Liver (tissue), 9 donors: Measurements from ENCODE around the gene NFATC4. TPM values are rescaled to one million over a fixed set of nuclear protein-coding genes. Genes with fewer than 3 reads are reported as not detected.

Source experiments
- DNase-seq: peaks from one replicate; pipeline ENCODE4 v3.0.0-alpha.2; 2017; ENCODE audit warnings: low spot score
- H3K27ac ChIP-seq, 2 donors: one replicate each; pipeline ENCODE4 v1.7.0; 2013; ENCODE audit warnings: inconsistent platforms in 2 of 2, low read length in 2 of 2, control low read depth in 1 of 2, low read depth in 1 of 2, mild to moderate bottlenecking in 1 of 2
- H3K27me3 ChIP-seq, 4 donors: one replicate each; pipeline versions ENCODE4 v1.6.1 to v1.7.0; 2013; ENCODE audit warnings: low read length in 3 of 4, inconsistent platforms in 1 of 4, mild to moderate bottlenecking in 1 of 4, moderate library complexity in 1 of 4; ENCODE audit not compliant: control insufficient read depth in 4 of 4, insufficient read depth in 4 of 4
- H3K36me3 ChIP-seq, 4 donors: one replicate each; pipeline versions ENCODE4 v1.6.1 to v1.7.0; 2013; ENCODE audit warnings: low read length in 3 of 4, mild to moderate bottlenecking in 3 of 4, low read depth in 1 of 4, moderate library complexity in 1 of 4; ENCODE audit not compliant: control insufficient read depth in 4 of 4, insufficient read depth in 3 of 4
- H3K4me1 ChIP-seq, 4 donors: one replicate each; pipeline versions ENCODE4 v1.6.1 to v1.7.0; 2013; ENCODE audit warnings: low read length in 3 of 4, mild to moderate bottlenecking in 3 of 4, moderate library complexity in 1 of 4; ENCODE audit not compliant: control insufficient read depth in 4 of 4, insufficient read depth in 4 of 4
- H3K4me3 ChIP-seq, 3 donors: one replicate each; pipeline versions ENCODE4 v1.6.1 to v1.7.0; 2013; ENCODE audit warnings: low read length in 3 of 3, control low read depth in 1 of 3, low read depth in 1 of 3, mild to moderate bottlenecking in 1 of 3
- H3K9ac ChIP-seq, 2 donors: one replicate each; pipeline ENCODE4 v1.7.0; 2013; ENCODE audit warnings: low read length in 2 of 2, mild to moderate bottlenecking in 2 of 2, moderate library complexity in 2 of 2, control low read depth in 1 of 2, low read depth in 1 of 2
- H3K9me3 ChIP-seq, 4 donors: one replicate each; pipeline versions ENCODE4 v1.6.1 to v1.7.0; 2013; ENCODE audit warnings: low read length in 3 of 4; ENCODE audit not compliant: control insufficient read depth in 4 of 4
- EGR1 ChIP-seq, 2 donors: IDR thresholded peaks; 2 replicates each; pipeline ENCODE4 v1.6.1; 2016 to 2018; ENCODE audit warnings: antibody characterized with exemption in 2 of 2, low read depth in 2 of 2
- FOXA1 ChIP-seq: IDR thresholded peaks from 2 replicates; pipeline ENCODE4 v1.6.1; 2016; ENCODE audit warnings: antibody characterized with exemption
- FOXA2 ChIP-seq: IDR thresholded peaks from 2 replicates; pipeline ENCODE4 v1.6.1; 2016; ENCODE audit warnings: antibody characterized with exemption
- GABPA ChIP-seq, 2 donors: IDR thresholded peaks in 1 of 2; conservative IDR thresholded peaks in 1 of 2; 2 replicates each; pipeline ENCODE4 v1.6.1; 2016; ENCODE audit warnings: antibody characterized with exemption in 2 of 2, mild to moderate bottlenecking in 1 of 2, moderate library complexity in 1 of 2
- HNF4A ChIP-seq, 2 donors: conservative IDR thresholded peaks; 2 replicates each; pipeline ENCODE4 v1.6.1; 2016; ENCODE audit warnings: antibody characterized with exemption in 2 of 2, mild to moderate bottlenecking in 2 of 2
- HNF4G ChIP-seq: IDR thresholded peaks from 2 replicates; pipeline ENCODE4 v1.6.1; 2016; ENCODE audit warnings: antibody characterized with exemption
- JUND ChIP-seq, 2 donors: IDR thresholded peaks; 2 replicates each; pipeline ENCODE4 v1.6.1; 2016; ENCODE audit warnings: antibody characterized with exemption in 2 of 2
- RAD21 ChIP-seq, 2 donors: IDR thresholded peaks; 2 replicates each; pipeline ENCODE4 v1.6.1; 2016; ENCODE audit warnings: antibody characterized with exemption in 2 of 2, mild to moderate bottlenecking in 2 of 2
- REST ChIP-seq: IDR thresholded peaks from 2 replicates; pipeline ENCODE4 v1.6.1; 2016; ENCODE audit warnings: antibody characterized with exemption, mild to moderate bottlenecking
- RXRA ChIP-seq, 2 donors: IDR thresholded peaks; 2 replicates each; pipeline ENCODE4 v1.6.1; 2017 to 2018; ENCODE audit warnings: antibody characterized with exemption in 2 of 2, mild to moderate bottlenecking in 1 of 2
- SP1 ChIP-seq: IDR thresholded peaks from 2 replicates; pipeline ENCODE4 v1.6.1; 2018; ENCODE audit warnings: antibody characterized with exemption, mild to moderate bottlenecking
- TAF1 ChIP-seq: conservative IDR thresholded peaks from 2 replicates; pipeline ENCODE4 v1.6.1; 2016; ENCODE audit warnings: antibody characterized with exemption, mild to moderate bottlenecking
- YY1 ChIP-seq: IDR thresholded peaks from 2 replicates; pipeline ENCODE4 v1.6.1; 2016; ENCODE audit warnings: antibody characterized with exemption, mild to moderate bottlenecking
- WGBS: extraction: QIAGEN DNeasy Blood & Tissue Kit; methylation state at CpG from one replicate; pipeline ENCODE4 v1.1.7; 2013; 5-methylcytosine and 5-hydroxymethylcytosine counted together
- polyA plus RNA-seq, 2 donors: library from polyadenylated mRNA; stranded (reverse) in 1 of 2; unstranded in 1 of 2; fragments of 200-250 nt in 1 of 2; fragments of >200 nt in 1 of 2; fragmentation: Nextera tagmentation in 1 of 2; extraction: Ambion mirVana in 1 of 2; gene quantifications; one replicate each; pipeline versions ENCODE4 v1.2.1 to v1.2.3, GENCODE V29; 2013 to 2015
- total RNA-seq, 2 donors: library from RNA; depleted of rRNA; stranded (reverse); fragments of >200 nt; gene quantifications; one replicate each; pipeline ENCODE4 v1.2.3, GENCODE V29; 2014
- TF ChIP-seq, protein P1 (sequence below): IDR thresholded peaks from 2 replicates; pipeline ENCODE4 v1.6.1; 2016; ENCODE audit warnings: antibody characterized with exemption
- TF ChIP-seq, protein P2 (sequence below): IDR thresholded peaks from 2 replicates; pipeline ENCODE4 v1.6.1; 2016; ENCODE audit warnings: antibody characterized with exemption
- donor health status: healthy.
- donor health status: healthy.
- donor health status: healthy.
- donor health status: healthy.
- donor health status: healthy.

NFATC4 gene
- total and polyA plus RNA-seq, 4 donors = 1.0 to 3.6 (median 1.8) TPM

- no peak overlapping the region for H3K4me3 ChIP-seq
- 90% methylated on average over 5 of the region's 5 CpGs for WGBS
- no peak overlapping the region for H3K27ac ChIP-seq
- no peak for DNase-seq
- H3K9me3 ChIP-seq = no peaks in the 10 kb centered on the region
- H3K36me3 ChIP-seq = no peaks in the 10 kb centered on the region
- H3K9ac ChIP-seq = no peak overlapping the region
- TF ChIP-seq YY1 (no peak), RXRA (IDR thresholded peaks at IDR 0.05) (no peak), REST (no peak), TAF1 (no peak)
- H3K27me3 ChIP-seq = peaks cover 0 to 5% (median 0%) of the 10 kb centered on the region in 4 donors
- peaks cover 0 to 5% (median 1%) of the 10 kb centered on the region in 4 donors for H3K4me1 ChIP-seq
Measured at GRCh38 chr14:24363401-24363800, 4.6 kb upstream of the NFATC4 start.

- Histone ChIP-seq H3K27me3 (peaks cover 0 to 5% (median 0%) of the 10 kb centered on the region in 4 donors), H3K9ac (no peak overlapping the region), H3K9me3 (no peaks in the 10 kb centered on the region), H3K36me3 (no peaks in the 10 kb centered on the region), H3K4me1 (peaks cover 0 to 5% (median 1%) of the 10 kb centered on the region in 4 donors), H3K27ac (no peak overlapping the region), H3K4me3 (no peak overlapping the region)
- 85% methylated on average over 1 of the region's 1 CpG for WGBS
- TF ChIP-seq RAD21 (IDR thresholded peaks at IDR 0.05) = no peak
- no peak for TF ChIP-seq RXRA (IDR thresholded peaks at IDR 0.05)
- TF ChIP-seq GABPA (IDR thresholded peaks at IDR 0.05 in 1 of 2, conservative IDR thresholded peaks at IDR 0.05 in 1 of 2) = no peak
- TF ChIP-seq REST = no peak
- no peak for TF ChIP-seq HNF4G
- TF ChIP-seq, protein P1, sequence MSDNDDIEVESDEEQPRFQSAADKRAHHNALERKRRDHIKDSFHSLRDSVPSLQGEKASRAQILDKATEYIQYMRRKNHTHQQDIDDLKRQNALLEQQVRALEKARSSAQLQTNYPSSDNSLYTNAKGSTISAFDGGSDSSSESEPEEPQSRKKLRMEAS = no peak
- TF ChIP-seq, protein P2, sequence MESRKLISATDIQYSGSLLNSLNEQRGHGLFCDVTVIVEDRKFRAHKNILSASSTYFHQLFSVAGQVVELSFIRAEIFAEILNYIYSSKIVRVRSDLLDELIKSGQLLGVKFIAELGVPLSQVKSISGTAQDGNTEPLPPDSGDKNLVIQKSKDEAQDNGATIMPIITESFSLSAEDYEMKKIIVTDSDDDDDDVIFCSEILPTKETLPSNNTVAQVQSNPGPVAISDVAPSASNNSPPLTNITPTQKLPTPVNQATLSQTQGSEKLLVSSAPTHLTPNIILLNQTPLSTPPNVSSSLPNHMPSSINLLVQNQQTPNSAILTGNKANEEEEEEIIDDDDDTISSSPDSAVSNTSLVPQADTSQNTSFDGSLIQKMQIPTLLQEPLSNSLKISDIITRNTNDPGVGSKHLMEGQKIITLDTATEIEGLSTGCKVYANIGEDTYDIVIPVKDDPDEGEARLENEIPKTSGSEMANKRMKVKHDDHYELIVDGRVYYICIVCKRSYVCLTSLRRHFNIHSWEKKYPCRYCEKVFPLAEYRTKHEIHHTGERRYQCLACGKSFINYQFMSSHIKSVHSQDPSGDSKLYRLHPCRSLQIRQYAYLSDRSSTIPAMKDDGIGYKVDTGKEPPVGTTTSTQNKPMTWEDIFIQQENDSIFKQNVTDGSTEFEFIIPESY = no peak
- TF ChIP-seq SP1 = no peak
- TF ChIP-seq JUND (IDR thresholded peaks at IDR 0.05) = no peak
- TF ChIP-seq EGR1 (IDR thresholded peaks at IDR 0.05; ENCODE audit: low read depth in 2 of 2) = no peak
- TF ChIP-seq YY1 = no peak
- TF ChIP-seq FOXA1 = no peak
- TF ChIP-seq FOXA2 = no peak
- TF ChIP-seq HNF4A (conservative IDR thresholded peaks at IDR 0.05) = no peak
- DNase-seq = no peak
Measured at GRCh38 chr14:24364841-24365240, 3.1 kb upstream of the NFATC4 start.
